H9 (cell line): ENCODE data around the gene HBD. TPM values are rescaled to one million over a fixed set of nuclear protein-coding genes. Genes with fewer than 3 reads are reported as not detected.

Source experiments
- DNase-seq: peaks from one replicate; pipeline ENCODE4 v3.0.0-alpha.2; 2017
- H2AFZ ChIP-seq: one replicate; pipeline ENCODE4 v1.6.1; 2013; ENCODE audit warnings: mild to moderate bottlenecking, low read length, control low read depth, moderate library complexity
- H2AK5ac ChIP-seq: 2 replicates; pipeline ENCODE4 v1.6.1; 2013; ENCODE audit warnings: low read length, control low read depth, mixed read lengths; ENCODE audit not compliant: insufficient read length
- H2BK120ac ChIP-seq: one replicate; pipeline ENCODE4 v1.6.1; 2013; ENCODE audit warnings: low read depth, mild to moderate bottlenecking, low read length, control low read depth, inconsistent platforms; ENCODE audit not compliant: poor library complexity, severe bottlenecking
- H2BK12ac ChIP-seq: 2 replicates; pipeline ENCODE4 v1.6.1; 2013; ENCODE audit warnings: low read length, control low read depth, mixed read lengths, low read depth; ENCODE audit not compliant: insufficient read length
- H2BK15ac ChIP-seq: 2 replicates; pipeline ENCODE4 v1.6.1; 2013; ENCODE audit warnings: low read depth, low read length, control low read depth
- H2BK20ac ChIP-seq: one replicate; pipeline ENCODE4 v1.6.1; 2013; ENCODE audit warnings: low read depth, mild to moderate bottlenecking, low read length, control low read depth, inconsistent platforms; ENCODE audit not compliant: poor library complexity, severe bottlenecking
- H2BK5ac ChIP-seq: 2 replicates; pipeline ENCODE4 v1.6.1; 2013; ENCODE audit warnings: low read length, control low read depth, mixed read lengths; ENCODE audit not compliant: insufficient read length
- H3K14ac ChIP-seq: 2 replicates; pipeline ENCODE4 v1.6.1; 2013; ENCODE audit warnings: low read length, control low read depth; ENCODE audit not compliant: insufficient read depth
- H3K18ac ChIP-seq: 2 replicates; pipeline ENCODE4 v1.6.1; 2013; ENCODE audit warnings: low read depth, mild to moderate bottlenecking, mixed read lengths, low read length, control low read depth; ENCODE audit not compliant: insufficient read length
- H3K23ac ChIP-seq: 2 replicates; pipeline ENCODE4 v1.6.1; 2013; ENCODE audit warnings: low read length, control low read depth, mixed read lengths, low read depth; ENCODE audit not compliant: insufficient read length
- H3K23me2 ChIP-seq: 2 replicates; pipeline ENCODE4 v1.6.1; 2013; ENCODE audit warnings: low read depth, mild to moderate bottlenecking, mixed read lengths, low read length, control low read depth; ENCODE audit not compliant: insufficient read length, poor library complexity, severe bottlenecking
- H3K27ac ChIP-seq: 2 replicates; pipeline ENCODE4 v1.5.1; 2013; ENCODE audit warnings: low read length, control low read depth, mixed read lengths, low read depth; ENCODE audit not compliant: insufficient read length
- H3K27me3 ChIP-seq: 2 replicates; pipeline ENCODE4 v1.6.1; 2013; ENCODE audit warnings: low read length, control low read depth, inconsistent platforms; ENCODE audit not compliant: insufficient read depth
- H3K4ac ChIP-seq: 2 replicates; pipeline ENCODE4 v1.6.1; 2013; ENCODE audit warnings: low read depth, mild to moderate bottlenecking, control low read depth, inconsistent platforms, low read length, moderate library complexity
- H3K4me1 ChIP-seq: 2 replicates; pipeline ENCODE4 v1.6.1; 2013; ENCODE audit warnings: low read length, control low read depth, inconsistent platforms; ENCODE audit not compliant: insufficient read depth
- H3K4me2 ChIP-seq: 2 replicates; pipeline ENCODE4 v1.6.1; 2013; ENCODE audit warnings: low read length, control low read depth, mixed read lengths; ENCODE audit not compliant: insufficient read length, insufficient read depth
- H3K56ac ChIP-seq: 2 replicates; pipeline ENCODE4 v1.6.1; 2013; ENCODE audit warnings: low read depth, mild to moderate bottlenecking, mixed read lengths, low read length, control low read depth; ENCODE audit not compliant: insufficient read length
- H3K79me1 ChIP-seq: 2 replicates; pipeline ENCODE4 v1.6.1; 2013; ENCODE audit warnings: low read depth, mild to moderate bottlenecking, moderate library complexity, low read length, control low read depth, inconsistent platforms; ENCODE audit not compliant: insufficient read depth, poor library complexity, severe bottlenecking
- H3K79me2 ChIP-seq: 2 replicates; pipeline ENCODE4 v1.6.1; 2013; ENCODE audit warnings: low read length, control low read depth, inconsistent platforms; ENCODE audit not compliant: insufficient read depth
- H3K9ac ChIP-seq: 2 replicates; pipeline ENCODE4 v1.6.1; 2013; ENCODE audit warnings: low read length, control low read depth, mixed read lengths; ENCODE audit not compliant: insufficient read length; ENCODE audit errors: extremely low read depth
- H3K9me3 ChIP-seq: one replicate; pipeline ENCODE4 v1.6.1; 2013; ENCODE audit warnings: low read depth, low read length, inconsistent platforms; ENCODE audit not compliant: control insufficient read depth
- H3T11ph ChIP-seq: one replicate; pipeline ENCODE4 v1.6.1; 2013; ENCODE audit warnings: mild to moderate bottlenecking, low read length, control low read depth, inconsistent platforms
- H4K20me1 ChIP-seq: one replicate; pipeline ENCODE4 v1.6.1; 2013; ENCODE audit not compliant: control insufficient read depth, insufficient read length, insufficient read depth
- H4K5ac ChIP-seq: 2 replicates; pipeline ENCODE4 v1.6.1; 2013; ENCODE audit warnings: low read depth, mild to moderate bottlenecking, mixed read lengths, low read length, control low read depth; ENCODE audit not compliant: insufficient read length
- H4K8ac ChIP-seq: replicated peaks from 2 replicates; pipeline ENCODE4 v1.6.1; 2013; ENCODE audit warnings: low read length, control low read depth, mixed read lengths, low read depth; ENCODE audit not compliant: insufficient read length
- H4K91ac ChIP-seq: 2 replicates; pipeline ENCODE4 v1.6.1; 2013; ENCODE audit warnings: low read depth, mild to moderate bottlenecking, moderate library complexity, mixed read lengths, low read length, control low read depth; ENCODE audit not compliant: insufficient read length
- H3K27ac Mint-ChIP-seq, 3 experiments: 2 replicates in 2 of 3; 3 replicates in 1 of 3; pipeline ENCODE4 v1.8.0; 2020 to 2021; ENCODE audit warnings: mixed read lengths in 3 of 3, mild to moderate bottlenecking in 1 of 3, moderate library complexity in 1 of 3
- H3K27me3 Mint-ChIP-seq: 2 replicates; pipeline ENCODE4 v1.8.0; 2021; ENCODE audit warnings: low read depth, mild to moderate bottlenecking, moderate library complexity, mixed read lengths
- H3K36me3 Mint-ChIP-seq, 3 experiments: 2 replicates in 2 of 3; 3 replicates in 1 of 3; pipeline ENCODE4 v1.8.0; 2020 to 2021; ENCODE audit warnings: low read depth in 3 of 3, mixed read lengths in 3 of 3; ENCODE audit not compliant: insufficient read depth in 1 of 3
- H3K4me1 Mint-ChIP-seq, 2 experiments: 2 replicates each; pipeline ENCODE4 v1.8.0; 2020; ENCODE audit warnings: mixed read lengths in 2 of 2
- H3K4me3 Mint-ChIP-seq, 2 experiments: 2 replicates in 1 of 2; 3 replicates in 1 of 2; pipeline ENCODE4 v1.8.0; 2020 to 2021; ENCODE audit warnings: mild to moderate bottlenecking in 2 of 2, mixed read lengths in 2 of 2, moderate library complexity in 1 of 2
- H3K9me3 Mint-ChIP-seq, 2 experiments: 2 replicates in 1 of 2; 3 replicates in 1 of 2; pipeline ENCODE4 v1.8.0; 2020; ENCODE audit warnings: mild to moderate bottlenecking in 2 of 2, mixed read lengths in 2 of 2, moderate library complexity in 1 of 2
- WGBS: extraction: QIAGEN DNeasy Blood & Tissue Kit; methylation state at CpG from one replicate; pipeline ENCODE4 v1.1.7; 2013; ENCODE audit warnings: missing lambda C conversion rate, low lambda C conversion rate, mixed read lengths; ENCODE audit not compliant: insufficient read length; ENCODE audit errors: extremely low coverage; 5-methylcytosine and 5-hydroxymethylcytosine counted together
- total RNA-seq: library from RNA; stranded (reverse); gene quantifications from 2 replicates; pipeline ENCODE4 v1.2.1, GENCODE V29; 2021
- TF ChIP-seq, protein P1 (sequence below): fragments of 200-600 bp; sonication (generic); conservative IDR thresholded peaks from 3 replicates; pipeline ENCODE4 v1.8.0; 2021; ENCODE audit warnings: antibody characterized with exemption, mild to moderate bottlenecking

HBD gene
- total RNA-seq, 1 experiment from 2014 or later: not detected

DNA sequence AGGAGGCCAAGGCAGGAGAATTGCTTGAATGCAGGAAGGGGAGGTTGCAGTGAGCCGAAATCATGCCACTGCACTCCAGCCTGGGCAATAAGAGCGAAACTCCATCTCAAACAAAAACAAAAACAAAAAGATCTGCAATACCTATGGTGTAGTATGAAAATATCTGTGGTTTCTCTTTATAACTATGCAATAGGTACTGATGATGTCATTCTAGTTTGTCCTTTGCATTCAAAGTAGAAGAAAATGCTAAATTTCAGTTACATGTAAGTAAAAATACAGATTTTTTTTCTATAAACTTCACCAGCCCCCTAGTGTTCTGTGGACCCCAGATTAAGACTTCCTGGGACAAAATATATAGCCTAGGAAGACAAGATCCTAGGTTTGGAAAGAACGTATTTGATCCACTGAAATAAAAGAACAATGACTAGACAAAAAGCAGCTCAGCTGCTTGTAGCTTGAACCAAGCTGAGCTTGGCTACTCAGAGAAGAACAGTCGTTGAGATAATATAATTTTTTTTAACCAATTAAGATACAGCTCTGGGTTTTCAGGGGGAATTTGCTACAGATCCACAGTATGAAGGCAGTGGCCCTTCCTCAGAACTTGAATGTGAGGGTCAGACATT is 38.2 kb upstream of the HBD start:
- Histone ChIP-seq H3K18ac (no peak overlapping the region), H3K4me1 (no peaks in the 10 kb centered on the region), H2AK5ac (no peak overlapping the region), H3K79me1 (no peaks in the 10 kb centered on the region), H3K23ac (no peak overlapping the region), H2BK120ac (no peak overlapping the region), H2BK12ac (no peak overlapping the region), H3K9ac (no peak overlapping the region), H2BK15ac (no peak overlapping the region), H3K4ac (no peak overlapping the region), H4K5ac (no peak overlapping the region), H3K14ac (no peak overlapping the region), H3K23me2 (no peaks in the 10 kb centered on the region), H3T11ph (no peak overlapping the region), H2BK20ac (no peak overlapping the region), H4K8ac (no peak overlapping the region), H3K56ac (no peak overlapping the region), H3K9me3 (no peaks in the 10 kb centered on the region), H2AFZ (no peak overlapping the region), H3K79me2 (no peaks in the 10 kb centered on the region), H4K20me1 (no peaks in the 10 kb centered on the region), H4K91ac (no peak overlapping the region), H3K27me3 (no peaks in the 10 kb centered on the region), H2BK5ac (no peak overlapping the region), H3K27ac (no peak overlapping the region), H3K4me2 (no peak overlapping the region)
- Mint-ChIP-seq H3K9me3 (no peaks in the 10 kb centered on the region), H3K4me3 (no peak overlapping the region), H3K27ac (no peak overlapping the region), H3K36me3 (no peaks in the 10 kb centered on the region), H3K27me3 (no peaks in the 10 kb centered on the region), H3K4me1 (peaks cover 5% of the 10 kb centered on the region in 2 experiments)
- no CpG with 5 or more reads among the region's 4 CpGs for WGBS
- no peak for DNase-seq
- TF ChIP-seq, protein P1, sequence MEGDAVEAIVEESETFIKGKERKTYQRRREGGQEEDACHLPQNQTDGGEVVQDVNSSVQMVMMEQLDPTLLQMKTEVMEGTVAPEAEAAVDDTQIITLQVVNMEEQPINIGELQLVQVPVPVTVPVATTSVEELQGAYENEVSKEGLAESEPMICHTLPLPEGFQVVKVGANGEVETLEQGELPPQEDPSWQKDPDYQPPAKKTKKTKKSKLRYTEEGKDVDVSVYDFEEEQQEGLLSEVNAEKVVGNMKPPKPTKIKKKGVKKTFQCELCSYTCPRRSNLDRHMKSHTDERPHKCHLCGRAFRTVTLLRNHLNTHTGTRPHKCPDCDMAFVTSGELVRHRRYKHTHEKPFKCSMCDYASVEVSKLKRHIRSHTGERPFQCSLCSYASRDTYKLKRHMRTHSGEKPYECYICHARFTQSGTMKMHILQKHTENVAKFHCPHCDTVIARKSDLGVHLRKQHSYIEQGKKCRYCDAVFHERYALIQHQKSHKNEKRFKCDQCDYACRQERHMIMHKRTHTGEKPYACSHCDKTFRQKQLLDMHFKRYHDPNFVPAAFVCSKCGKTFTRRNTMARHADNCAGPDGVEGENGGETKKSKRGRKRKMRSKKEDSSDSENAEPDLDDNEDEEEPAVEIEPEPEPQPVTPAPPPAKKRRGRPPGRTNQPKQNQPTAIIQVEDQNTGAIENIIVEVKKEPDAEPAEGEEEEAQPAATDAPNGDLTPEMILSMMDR: no peak
